ENCODE measurements around the gene GPD2. TPM values are rescaled to one million over a fixed set of nuclear protein-coding genes. Genes with fewer than 3 reads are reported as not detected.

The GPD2 gene
- total and polyA plus RNA-seq, 2 of the 13 experiments (the other 11 are each of a cell fraction or from before 2014, with no cell fraction given), result not detected

GRCh38 chr2:156589381-156590079 is 153.4 kb downstream of the GPD2 start (continued):
- TF ChIP-seq ZKSCAN8 (CRISPR knock-in tag; IDR thresholded peaks at IDR 0.05; ENCODE audit: borderline replicate concordance), result no peak
- no peak for TF ChIP-seq PRPF4 (IDR thresholded peaks at IDR 0.05; ENCODE audit: low read depth, low read length, poor library complexity, severe bottlenecking)
- no peak for TF ChIP-seq ZNF550 (CRISPR knock-in tag; IDR thresholded peaks at IDR 0.05; ENCODE audit: borderline replicate concordance)
- no peak for TF ChIP-seq KDM2A (CRISPR knock-in tag; IDR thresholded peaks at IDR 0.05; ENCODE audit: borderline replicate concordance, low read depth)
- TF ChIP-seq ZNF761 (CRISPR knock-in tag; conservative IDR thresholded peaks at IDR 0.05), result no peak
- TF ChIP-seq MEIS1 (CRISPR knock-in tag; IDR thresholded peaks at IDR 0.05; ENCODE audit: borderline replicate concordance), result no peak
- TF ChIP-seq ZNF614 (CRISPR knock-in tag; IDR thresholded peaks at IDR 0.05; ENCODE audit: borderline replicate concordance), result no peak
- TF ChIP-seq ZNF598 (CRISPR knock-in tag; IDR thresholded peaks at IDR 0.05; ENCODE audit: borderline replicate concordance), result no peak
- TF ChIP-seq ZNF850 (CRISPR knock-in tag; conservative IDR thresholded peaks at IDR 0.05), result no peak
- TF ChIP-seq ZNF652 (CRISPR knock-in tag; IDR thresholded peaks at IDR 0.05; ENCODE audit: borderline replicate concordance, low read depth), result peak; percentile 65
- TF ChIP-seq PCBP1 (IDR thresholded peaks at IDR 0.05; ENCODE audit: borderline replicate concordance, low read depth, low read length), result no peak
- TF ChIP-seq ZNF33A (CRISPR knock-in tag; IDR thresholded peaks at IDR 0.05; ENCODE audit: borderline replicate concordance), result no peak
- TF ChIP-seq ZNF510 (CRISPR knock-in tag; IDR thresholded peaks at IDR 0.05; ENCODE audit: low read depth), result no peak
- no peak for TF ChIP-seq ZNF549 (CRISPR knock-in tag; IDR thresholded peaks at IDR 0.05)
- TF ChIP-seq SMC3 (IDR thresholded peaks at IDR 0.05; ENCODE audit: low read length), result peak; percentile 74
- TF ChIP-seq RFXAP (CRISPR knock-in tag; IDR thresholded peaks at IDR 0.05; ENCODE audit: borderline replicate concordance), result no peak
- no peak for TF ChIP-seq NCOA5 (CRISPR knock-in tag; IDR thresholded peaks at IDR 0.05)
- TF ChIP-seq RAD21 (CRISPR knock-in tag; IDR thresholded peaks at IDR 0.05), result peak; percentile 65
- TF ChIP-seq POLR2G (IDR thresholded peaks at IDR 0.05; ENCODE audit: low read depth, low read length), result no peak
- TF ChIP-seq SMYD3 (CRISPR knock-in tag; IDR thresholded peaks at IDR 0.05), result no peak
- no peak for TF ChIP-seq ZFP91 (CRISPR knock-in tag; IDR thresholded peaks at IDR 0.05; ENCODE audit: borderline replicate concordance)
- no peak for TF ChIP-seq ZNF296 (CRISPR knock-in tag; conservative IDR thresholded peaks at IDR 0.05)
- TF ChIP-seq MYC (CRISPR knock-in tag; IDR thresholded peaks at IDR 0.05; ENCODE audit: borderline replicate concordance), result no peak
- peak; percentile 49; the same call in 1 of the 2 replicates for TF ChIP-seq MIXL1 (CRISPR knock-in tag; IDR thresholded peaks at IDR 0.05)
- no peak for TF ChIP-seq RAD51 (IDR thresholded peaks at IDR 0.05; ENCODE audit: borderline replicate concordance)
- TF ChIP-seq STAG1 (CRISPR knock-in tag; IDR thresholded peaks at IDR 0.05), result peak; percentile 92
- TF ChIP-seq ZNF383 (CRISPR knock-in tag; IDR thresholded peaks at IDR 0.05; ENCODE audit: borderline replicate concordance), result no peak
- TF ChIP-seq ZSCAN5A (CRISPR knock-in tag; IDR thresholded peaks at IDR 0.05; ENCODE audit: borderline replicate concordance), result no peak
- 0 out of 2 replicates have a peak, but pooled peaks have one; percentile 13 for TF ChIP-seq PBX2 (CRISPR knock-in tag; IDR thresholded peaks at IDR 0.05)
